ENCODE results near the gene SCN4A.
"Not testable (repeated sequence)": the region's sequence is repeated elsewhere in the genome, so short reads cannot be mapped to it uniquely, and the experiment has no call there.

GRCh38 chr17:63982641-63983040, 9.9 kb upstream of the SCN4A start:
- TF ChIP-seq EP300, CTCF (IDR thresholded peaks at IDR 0.05): not testable (repeated sequence)

Data from tibial nerve (tissue), 4 donors.